ENCODE results near the gene SLC38A9.

Gene SLC38A9

DNA sequence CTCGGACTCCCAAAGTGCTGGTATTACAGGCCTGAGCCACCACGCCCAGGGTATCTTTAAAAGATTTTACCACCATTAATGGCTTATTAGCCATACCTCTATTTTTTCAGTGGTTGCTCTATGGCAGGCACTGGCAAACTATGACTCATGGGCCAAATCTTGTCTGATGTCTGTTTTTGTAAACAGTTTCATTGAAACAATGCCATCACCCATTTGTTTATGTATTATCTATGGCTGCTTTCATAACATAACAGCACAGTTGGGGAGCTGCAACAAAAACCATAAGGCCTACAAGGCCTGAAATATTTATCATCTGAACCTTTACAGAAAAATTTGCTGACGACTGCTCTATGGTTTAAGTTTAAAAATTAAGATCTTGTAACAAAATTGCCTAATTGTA lies 66.8 kb downstream of the SLC38A9 start:
- no peak for DNase-seq

DNA sequence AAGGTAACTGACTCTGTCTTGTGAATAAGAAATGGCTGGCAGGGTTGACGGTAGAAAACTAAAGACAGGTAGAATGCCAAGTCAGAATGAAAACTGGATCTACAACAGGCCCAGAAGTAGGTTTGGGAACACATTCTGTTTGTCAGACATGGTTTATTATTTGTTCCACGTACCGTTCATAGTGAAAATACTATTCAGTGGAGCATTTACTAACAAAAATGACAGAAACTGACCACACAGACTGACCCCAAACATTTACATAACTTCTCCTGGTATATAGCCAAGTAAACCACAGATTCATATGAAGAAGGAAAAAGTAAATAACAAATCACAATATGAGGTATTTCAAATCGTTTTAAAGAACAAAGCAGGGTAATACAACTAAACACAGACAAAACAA lies 73.7 kb downstream of the SLC38A9 start:
- DNase-seq = no peak

DNA sequence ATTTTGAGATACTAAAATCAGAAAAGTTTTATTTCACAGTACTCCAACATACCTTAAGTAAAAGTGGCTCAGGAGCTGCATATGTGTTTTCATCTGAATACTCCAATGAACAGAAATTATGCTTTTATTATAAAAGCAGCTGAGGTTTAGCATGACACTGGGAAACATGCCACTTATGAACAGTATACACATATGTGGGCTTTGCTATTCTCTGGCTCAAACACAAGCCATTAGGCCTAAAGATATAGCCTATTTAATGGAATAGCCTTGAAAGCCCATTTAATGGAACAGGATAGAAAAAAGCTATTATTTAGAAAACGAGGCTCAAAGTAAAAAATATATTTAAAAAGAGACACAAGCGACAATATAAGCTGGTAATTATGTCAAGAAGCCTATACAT lies 74.1 kb downstream of the SLC38A9 start:
- DNase-seq = no peak

DNA sequence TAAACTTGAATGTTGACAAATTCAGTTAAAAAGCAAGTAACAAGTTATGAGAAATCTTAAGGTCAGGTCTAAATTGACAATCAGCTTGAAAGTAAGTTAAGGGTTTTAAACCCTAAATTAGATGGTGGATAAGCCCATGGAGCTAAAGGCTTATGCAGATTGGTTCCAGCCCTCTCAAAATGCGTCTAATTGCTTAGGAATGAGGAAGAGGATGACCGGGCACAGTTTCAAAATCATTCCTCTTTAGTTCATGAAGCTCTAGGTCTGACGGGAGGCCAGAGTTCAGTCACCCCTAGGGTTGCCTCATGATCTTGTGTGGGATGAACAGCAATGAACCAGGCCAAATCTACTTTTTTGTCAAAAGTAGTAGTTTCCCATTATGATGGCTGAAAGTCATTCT lies 75.4 kb downstream of the SLC38A9 start:
- DNase-seq = no peak

DNA sequence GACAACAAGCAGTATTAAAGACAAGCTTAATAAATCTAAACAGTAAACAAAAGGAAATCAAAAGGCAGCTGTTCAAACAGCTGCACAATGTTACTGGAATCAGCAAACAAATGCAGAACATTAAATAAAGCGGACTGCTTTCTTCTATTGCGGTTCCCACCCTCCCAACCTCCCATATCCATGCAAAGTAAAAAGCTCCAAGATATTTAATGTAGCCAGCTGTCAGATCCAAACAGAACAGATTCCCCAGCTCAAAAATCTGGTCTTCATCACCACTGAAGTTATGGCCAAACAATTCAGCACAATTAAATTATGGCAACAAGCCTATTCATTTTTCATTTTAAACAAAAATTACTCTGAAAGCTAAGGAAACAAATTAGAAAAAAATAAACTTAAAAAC lies 75.9 kb downstream of the SLC38A9 start:
- DNase-seq = no peak

DNA sequence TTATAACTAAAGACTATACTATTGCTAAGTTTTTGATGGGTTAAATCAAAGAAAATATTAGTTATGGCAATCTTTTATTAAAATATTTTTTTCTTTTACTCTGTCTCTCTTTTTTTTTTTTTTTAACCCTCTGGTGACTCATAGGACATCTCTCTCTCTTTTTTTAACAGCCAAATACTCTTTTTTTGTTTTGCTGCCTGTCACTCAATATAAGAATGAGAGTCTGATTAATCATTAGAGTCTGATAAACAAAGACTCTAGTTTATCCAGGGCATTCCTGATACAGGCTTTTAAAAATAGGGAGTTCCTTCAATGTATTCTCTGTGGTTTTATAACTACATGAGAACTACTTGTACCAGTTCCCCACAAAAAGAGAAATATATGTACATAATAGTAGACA lies 77.3 kb downstream of the SLC38A9 start:
- DNase-seq = no peak

DNA sequence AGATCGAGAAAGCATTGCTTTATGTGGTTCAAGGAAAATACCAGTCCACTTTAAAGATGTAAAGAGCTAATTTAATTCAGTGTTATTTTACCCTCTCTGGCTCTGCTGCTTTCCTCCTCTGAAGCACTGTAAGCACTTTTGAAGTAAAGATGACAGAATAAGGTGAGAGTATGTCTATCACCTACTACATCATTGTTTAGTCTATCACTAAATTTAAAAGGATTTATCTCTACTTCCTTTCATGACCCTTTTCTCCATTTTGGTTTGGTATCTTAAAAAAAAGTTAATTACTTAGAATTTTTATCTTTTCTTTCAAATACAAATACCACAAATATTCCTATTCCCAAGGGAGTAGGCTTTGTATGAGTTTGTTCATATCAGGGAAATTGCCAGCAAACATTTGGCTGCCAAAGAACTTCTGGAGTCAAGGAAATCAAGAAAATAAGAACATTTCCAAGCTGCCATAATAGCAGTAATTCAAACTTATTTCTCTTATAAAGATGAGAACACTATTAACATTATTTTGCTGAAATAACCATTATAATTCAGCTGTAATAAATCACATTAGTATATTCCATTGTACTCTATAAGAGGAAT lies 77.8 kb downstream of the SLC38A9 start:
- no peak for DNase-seq

DNA sequence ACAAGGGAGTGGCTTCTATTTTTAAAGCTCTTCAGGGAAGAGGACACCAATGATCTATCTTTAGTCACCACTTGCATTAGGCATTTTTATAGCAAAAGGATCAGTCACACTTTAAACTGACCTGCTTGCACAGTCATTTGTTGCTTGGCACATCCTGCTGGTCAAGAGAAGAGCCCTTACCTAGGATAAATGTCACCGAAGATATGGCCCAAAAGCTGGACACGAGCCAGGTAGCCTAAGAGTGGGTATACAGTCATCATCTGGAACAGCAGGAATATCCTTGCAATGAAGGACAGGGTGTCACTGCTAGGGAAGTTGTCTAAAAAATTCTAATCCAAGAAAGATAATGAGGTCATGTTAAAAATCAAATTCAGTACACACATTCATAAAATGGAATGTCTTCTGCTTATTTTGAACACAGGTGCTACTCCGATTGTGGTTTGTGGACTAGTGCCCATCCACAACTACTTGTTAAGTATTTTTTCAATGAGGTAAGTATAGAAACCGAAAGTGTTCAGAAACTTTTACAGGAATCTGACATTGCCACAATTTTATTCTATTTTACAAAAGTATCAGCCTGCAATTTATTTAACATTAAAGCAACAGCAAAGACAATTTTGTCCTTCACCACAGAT lies 78.4 kb downstream of the SLC38A9 start:
- no peak for DNase-seq

DNA sequence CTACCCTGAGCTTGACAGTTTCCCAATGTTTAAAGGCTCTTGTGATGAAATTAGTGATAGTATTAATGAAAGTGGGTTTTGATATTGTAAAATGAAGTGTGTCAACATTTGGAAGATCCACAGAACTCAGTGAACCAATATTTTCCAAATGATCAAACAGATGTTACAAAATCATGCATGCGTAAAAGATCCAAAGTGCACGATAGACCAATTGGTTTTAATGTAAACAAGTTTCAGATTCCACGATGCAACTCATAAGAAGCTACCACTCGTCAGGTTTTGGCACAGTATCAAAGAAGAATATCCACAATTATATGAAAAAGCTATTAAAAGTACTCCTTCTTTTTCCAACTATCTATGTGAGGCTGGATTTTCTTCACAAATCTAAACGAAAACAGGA lies 82.3 kb downstream of the SLC38A9 start:
- DNase-seq = no peak

DNA sequence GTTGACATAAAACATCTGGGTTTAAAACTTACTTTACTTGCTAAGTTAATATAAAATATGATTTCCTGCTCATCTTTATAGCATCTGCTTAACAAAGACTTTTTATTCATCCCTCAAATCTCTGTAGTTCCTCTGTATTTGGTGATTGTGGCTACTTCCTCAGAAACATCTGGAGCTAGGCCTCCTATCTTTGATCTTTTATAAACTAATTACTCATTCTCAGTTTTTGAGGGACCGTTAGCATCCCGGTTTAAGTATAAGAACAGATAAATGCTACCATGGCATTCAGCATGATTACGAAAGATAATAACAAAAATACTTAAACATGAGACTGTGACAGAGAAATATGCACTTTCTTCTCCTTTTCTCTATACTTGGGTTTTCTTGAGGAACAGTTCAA lies 85.3 kb downstream of the SLC38A9 start:
- DNase-seq = no peak

DNA sequence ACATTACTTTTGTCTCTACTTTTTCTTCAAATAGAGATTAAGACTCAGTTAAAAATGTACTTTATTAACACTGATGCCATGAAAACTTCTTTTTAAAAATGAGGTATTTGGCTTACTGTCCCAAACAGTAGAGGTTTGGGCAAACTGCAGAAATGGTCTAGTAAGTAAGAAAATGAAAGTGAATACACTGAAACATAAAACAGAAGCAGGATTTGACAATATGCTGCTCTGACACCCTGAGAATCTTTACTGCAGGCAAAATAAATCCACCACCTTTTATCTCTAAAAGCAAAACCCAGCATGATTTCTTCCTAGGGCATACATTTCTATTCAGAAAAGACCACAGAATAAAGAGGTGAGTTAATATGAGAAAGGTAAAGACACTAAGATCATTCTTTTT lies 86.2 kb downstream of the SLC38A9 start:
- DNase-seq = no peak

DNA sequence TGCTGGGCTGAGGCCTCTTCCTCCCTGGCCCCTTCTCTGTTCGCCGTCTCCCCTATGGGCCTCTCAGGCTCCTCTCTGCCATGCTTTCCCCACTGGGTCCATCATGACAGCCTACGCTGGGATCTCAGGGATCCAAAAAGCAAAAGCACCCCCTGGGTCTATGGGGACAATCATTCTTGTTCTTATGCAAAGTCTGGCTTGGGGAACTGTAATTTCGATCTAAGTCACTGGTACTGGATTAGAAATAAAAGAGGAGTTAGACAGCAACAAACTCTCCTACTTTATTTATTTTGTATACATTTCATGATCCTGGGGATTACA lies 86.6 kb downstream of the SLC38A9 start:
- DNase-seq = no peak

DNA sequence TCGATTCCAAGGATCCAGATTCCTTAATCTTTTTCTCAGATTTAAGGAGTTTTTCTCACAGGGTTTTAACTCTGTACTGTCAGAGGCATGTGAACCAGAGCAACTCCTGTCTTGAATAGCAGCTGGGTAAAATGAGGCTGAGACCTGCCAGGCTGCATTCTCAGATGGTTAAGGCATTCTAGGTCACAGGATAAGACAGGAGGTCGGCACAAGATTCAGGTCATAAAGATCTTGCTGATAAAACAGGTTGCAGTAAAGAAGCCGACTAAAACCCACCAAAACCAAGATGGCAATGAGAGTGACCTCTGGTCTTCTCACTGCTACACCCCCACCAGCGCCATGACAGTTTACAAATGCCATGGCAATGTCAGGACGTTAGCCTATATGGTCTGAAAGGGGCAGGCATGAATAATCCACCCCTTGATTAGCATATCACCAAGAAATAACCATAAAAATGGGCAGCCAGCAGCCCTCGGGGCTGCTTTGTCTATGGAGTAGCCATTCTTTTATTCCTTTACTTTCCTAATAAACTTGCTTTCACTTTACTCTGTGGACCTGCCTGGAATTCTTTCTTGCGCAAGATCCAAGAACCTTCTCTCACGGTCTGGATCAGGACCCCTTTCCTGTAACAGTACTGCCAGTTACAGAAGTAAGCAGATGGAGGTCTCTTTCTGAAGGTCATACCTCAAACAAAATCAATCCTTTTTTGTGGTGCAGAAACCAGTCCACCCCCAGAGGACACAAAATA lies 87.1 kb downstream of the SLC38A9 start:
- DNase-seq = no peak

DNA sequence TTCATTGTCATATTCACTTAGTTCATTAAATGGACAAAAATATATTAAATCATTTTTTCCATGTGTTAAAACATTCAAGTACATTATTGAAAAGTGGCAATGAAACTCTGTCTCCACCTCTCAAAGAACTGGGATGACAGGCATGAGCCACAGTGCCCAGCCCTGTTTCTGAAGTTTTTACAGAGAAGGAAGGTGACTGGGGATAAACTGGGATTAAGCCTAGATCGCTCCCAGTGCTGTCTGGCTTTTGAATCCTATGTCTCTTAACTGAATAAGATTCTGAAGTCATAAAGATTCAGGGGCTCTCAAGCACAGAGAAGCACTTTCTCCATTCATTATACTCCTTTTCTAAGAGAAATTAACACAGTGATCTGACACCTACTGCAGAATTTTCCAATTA lies 88.3 kb downstream of the SLC38A9 start:
- no peak for DNase-seq

DNA sequence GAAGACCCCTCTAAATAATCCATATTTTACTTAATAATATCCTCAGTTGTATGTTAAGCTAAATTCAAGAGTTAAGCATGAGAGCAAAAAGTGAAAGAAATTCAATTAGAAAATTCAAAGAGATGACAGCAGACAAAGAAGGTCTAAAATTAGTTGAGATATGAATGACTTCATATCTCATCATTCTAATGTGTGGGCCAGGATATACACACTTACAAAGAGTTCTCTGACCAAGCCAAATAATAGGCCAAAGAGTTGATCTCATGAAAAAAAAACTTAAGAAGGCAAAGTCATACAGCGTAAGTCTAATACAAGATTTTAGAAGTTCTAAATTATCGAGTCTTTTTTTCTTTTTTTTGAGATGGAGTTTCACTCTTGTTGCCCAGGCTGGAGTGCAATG lies 89.7 kb downstream of the SLC38A9 start:
- no peak for DNase-seq

DNA sequence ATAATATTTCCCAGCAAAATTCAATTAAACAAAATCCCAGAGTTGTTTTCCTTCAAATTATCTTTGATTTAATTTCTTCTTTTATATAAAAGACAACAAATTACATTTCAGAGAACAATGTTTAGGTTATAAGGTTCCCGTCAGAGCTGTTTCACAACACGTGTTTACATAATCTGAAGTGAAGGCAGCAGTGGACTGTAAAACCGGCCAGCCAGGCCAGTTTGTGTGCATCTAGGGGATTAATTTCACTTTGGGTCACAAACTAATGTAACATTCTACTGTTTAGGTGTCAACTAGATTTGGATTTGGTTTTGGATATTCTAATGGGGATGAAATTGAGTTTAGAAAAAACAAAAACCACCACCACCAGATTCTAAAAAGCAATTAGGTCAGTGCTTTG lies 90.9 kb downstream of the SLC38A9 start:
- no peak for DNase-seq

DNA sequence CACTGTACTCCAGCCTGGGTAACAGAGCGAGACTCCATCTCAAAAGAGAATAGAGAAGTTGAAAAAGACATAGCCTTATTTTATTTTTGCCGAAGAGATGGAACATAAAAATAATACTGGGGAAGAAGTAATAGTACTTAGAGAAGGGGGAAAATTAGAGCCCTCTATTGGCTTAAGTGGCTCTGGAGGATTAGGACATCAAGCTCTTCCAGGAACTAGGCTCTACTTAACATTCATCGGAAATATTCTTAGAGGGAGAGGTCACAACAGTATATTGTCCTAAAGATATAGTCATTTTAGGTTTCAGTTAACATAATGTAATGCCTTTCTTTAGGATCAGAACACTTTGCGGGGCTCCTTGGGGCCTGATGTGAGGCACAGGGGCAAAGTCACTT lies 91.4 kb downstream of the SLC38A9 start:
- no peak for DNase-seq

DNA sequence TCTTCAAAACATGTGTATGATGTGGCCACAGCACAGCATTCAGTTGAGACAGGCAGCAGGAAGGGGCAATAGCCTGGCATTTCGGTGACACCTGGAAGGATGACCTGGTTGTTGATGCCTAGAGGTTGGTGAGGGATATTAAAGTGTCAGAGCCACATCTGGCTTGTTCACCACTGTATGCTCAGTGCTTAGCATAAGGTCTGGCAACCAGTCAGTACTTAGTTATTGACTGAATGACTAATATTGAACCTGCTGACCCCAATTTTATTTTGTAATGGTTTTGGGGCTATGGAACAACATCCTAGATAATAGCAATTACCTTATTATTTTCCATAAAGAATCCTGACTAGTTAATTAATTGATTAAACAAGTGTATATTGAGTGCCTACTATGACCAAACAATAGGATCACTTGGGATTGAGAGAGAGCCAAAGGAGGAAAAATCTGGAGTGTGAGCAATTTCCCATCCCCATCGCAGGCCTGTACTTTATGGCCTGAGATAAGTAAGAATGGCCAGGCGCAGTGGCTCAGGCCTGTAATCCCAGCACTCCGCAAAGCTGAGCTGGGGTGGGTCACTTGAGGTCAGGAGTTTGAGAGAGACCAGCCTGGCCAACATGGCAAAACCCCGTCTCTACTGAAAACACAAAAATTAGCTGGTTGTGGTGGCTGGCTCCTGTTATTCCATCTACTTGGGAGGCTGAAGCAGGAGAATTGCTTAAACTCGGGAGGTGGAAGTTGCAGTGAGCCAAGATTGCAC lies 91.9 kb downstream of the SLC38A9 start:
- no peak for DNase-seq

DNA sequence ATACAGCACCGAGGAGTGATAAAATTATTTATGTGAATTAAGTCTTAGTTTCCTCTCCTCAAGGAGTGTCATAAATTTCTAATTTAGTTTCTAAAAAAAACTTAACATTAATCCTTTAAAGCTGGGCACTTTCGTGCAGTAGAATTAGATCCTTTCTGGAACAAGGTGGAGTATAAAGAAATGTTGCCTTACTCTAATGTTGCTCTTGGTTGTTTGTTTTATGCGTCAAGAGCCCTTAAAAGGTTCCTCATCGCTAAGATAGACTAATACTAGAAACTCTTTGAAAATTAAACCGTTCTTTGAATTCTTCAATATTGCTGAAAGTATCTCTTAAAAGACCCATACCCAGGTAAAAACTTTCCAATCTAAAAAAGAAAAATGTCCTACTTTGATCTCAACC lies 93.8 kb downstream of the SLC38A9 start:
- no peak for DNase-seq

DNA sequence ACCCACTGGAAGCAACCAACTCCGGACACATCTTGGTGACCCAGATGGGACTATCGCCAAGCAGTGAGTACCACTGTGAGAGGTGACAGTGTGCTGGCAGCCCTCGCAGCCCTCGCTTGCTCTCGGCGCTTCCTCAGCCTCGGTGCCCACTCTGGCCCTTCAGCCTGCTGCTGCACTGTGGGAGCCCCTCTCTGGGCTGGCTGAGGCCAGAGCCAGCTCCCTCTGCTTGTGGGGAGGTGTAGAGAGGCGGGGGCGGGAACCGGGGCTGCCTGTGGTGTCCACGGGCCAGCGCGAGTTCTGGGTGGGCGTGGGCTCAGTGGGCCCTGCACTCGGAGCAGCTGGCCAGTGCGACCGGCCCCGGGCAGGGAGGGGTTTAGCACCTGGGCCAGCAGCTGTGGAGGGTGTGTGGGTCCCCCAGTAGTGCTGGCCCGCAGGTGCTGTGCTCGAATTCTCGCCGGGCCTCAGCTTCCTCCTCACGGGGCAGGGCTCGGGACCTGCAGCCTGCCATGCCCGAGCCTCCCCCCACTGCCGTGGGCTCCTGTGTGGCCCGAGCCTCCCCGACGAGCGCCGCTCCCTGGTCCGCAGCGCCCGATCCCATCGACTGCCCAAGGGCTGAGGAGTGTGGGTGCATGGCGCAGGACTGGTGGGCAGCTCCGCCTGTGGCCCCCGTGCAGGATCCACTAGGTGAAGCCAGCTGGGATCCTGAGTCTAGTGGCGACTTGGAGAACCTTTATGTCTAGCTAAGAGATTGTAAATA lies 98.8 kb downstream of the SLC38A9 start:
- DNase-seq = no peak

DNA sequence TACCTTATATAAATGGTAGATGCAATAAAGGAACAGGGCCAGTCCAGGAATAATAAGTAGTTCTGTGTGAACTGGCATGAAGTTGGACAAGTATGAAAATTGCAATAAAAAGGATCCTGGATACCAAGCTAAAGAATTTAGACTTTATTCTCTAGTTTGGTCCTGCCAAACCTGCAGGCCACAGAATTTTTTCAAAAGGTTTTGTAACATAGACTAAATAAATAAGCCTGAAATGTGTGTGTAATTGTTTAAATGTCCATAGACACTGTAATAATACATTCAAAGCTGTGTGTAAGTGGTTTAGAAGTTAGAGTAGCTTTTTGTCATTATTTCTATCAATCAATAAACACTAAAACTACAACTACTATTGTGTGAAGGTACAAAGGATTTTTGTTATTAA lies 101.6 kb downstream of the SLC38A9 start:
- no peak for DNase-seq

DNA sequence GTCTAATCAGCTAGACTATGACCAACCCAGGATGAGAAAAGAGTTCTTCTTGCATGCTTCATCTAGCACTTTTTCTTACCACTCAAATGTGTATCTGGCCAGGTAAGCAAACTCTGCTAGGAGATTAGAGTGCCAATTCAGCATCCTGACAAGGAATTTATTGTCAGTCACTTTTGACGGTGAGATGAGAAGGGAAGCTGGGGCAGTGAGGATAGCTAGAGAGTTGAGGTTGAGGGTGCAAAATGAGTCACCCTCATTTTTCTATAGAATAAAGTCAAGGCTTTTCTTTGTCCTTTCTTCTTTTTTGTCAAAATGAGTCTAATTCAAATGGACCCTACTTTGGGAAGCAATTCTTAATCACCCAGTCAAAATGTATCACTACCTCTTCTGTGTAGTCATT lies 102.7 kb downstream of the SLC38A9 start:
- no peak for DNase-seq

Measured in stimulated activated CD4-positive, alpha-beta T cell treated with anti-CD3 and anti-CD28 coated beads, Interleukin-2, amount 100 ng/mL, for 24 hours (primary cell).